Activated T-cell treated with anti-CD3 and anti-CD28 coated beads for 1 hour (primary cell): ENCODE results near the gene PKD2L1.
A peak's percentile ranks its signal among the peaks of the same experiment; 100 is the strongest.
"Not testable (repeated sequence)": the region's sequence is repeated elsewhere in the genome, so short reads cannot be mapped to it uniquely, and the experiment has no call there.

Experiments
- DNase-seq: peaks from one replicate; pipeline ENCODE4 v3.0.0-alpha.2; 2020; ENCODE audit warnings: low read depth

PKD2L1 gene

GRCh38 chr10:100286051-100287033, 43.7 kb downstream of the PKD2L1 start, which contains the start of gene BLOC1S2:
Gene BLOC1S2 (minus strand): TSS chr10:100286680. CDS start chr10:100286659, 21 bp downstream.
- peak; percentile 82 for DNase-seq

- not testable (repeated sequence) for DNase-seq
Observed at GRCh38 chr10:100285326-100285725, 44.7 kb downstream of the PKD2L1 start.

GRCh38 chr10:100282907-100283306, 47.1 kb downstream of the PKD2L1 start:
- no peak for DNase-seq

GRCh38 chr10:100276971-100277370, 53.1 kb downstream of the PKD2L1 start:
- DNase-seq, result not testable (repeated sequence)

GRCh38 chr10:100267239-100268104, 62.6 kb downstream of the PKD2L1 start, which contains the start of gene CWF19L1:
Gene CWF19L1 (minus strand): TSS chr10:100267638. CDS start chr10:100267593, 45 bp downstream.
- peak; percentile 57 for DNase-seq

- DNase-seq, result no peak
Observed at GRCh38 chr10:100265821-100266485, 64.1 kb downstream of the PKD2L1 start.

- no peak for DNase-seq
Observed at GRCh38 chr10:100254191-100254590, 75.8 kb downstream of the PKD2L1 start.

GRCh38 chr10:100253041-100253440, 77.0 kb downstream of the PKD2L1 start:
- no peak for DNase-seq

- no peak for DNase-seq
Observed at GRCh38 chr10:100248820-100249219, 81.2 kb downstream of the PKD2L1 start.

GRCh38 chr10:100245484-100246220, 84.4 kb downstream of the PKD2L1 start:
- DNase-seq, result no peak

- no peak for DNase-seq
Observed at GRCh38 chr10:100239851-100240250, 90.2 kb downstream of the PKD2L1 start.

GRCh38 chr10:100238429-100238828, 91.6 kb downstream of the PKD2L1 start:
- no peak for DNase-seq
